Stimulated activated CD8-positive, alpha-beta memory T cell treated with anti-CD3 and anti-CD28 coated beads, Interleukin-7, amount 100 ng/mL, for 4 hours (primary cell): Measurements from ENCODE around the gene FHL2.
A peak's percentile ranks its signal among the peaks of the same experiment; 100 is the strongest.
"Not testable (repeated sequence)": the region's sequence is repeated elsewhere in the genome, so short reads cannot be mapped to it uniquely, and the experiment has no call there.

Experiments
- DNase-seq, 2 donors: peaks; one replicate each; pipeline ENCODE4 v3.0.0-alpha.2; 2020; ENCODE audit warnings: low read depth in 2 of 2

FHL2 gene

DNA sequence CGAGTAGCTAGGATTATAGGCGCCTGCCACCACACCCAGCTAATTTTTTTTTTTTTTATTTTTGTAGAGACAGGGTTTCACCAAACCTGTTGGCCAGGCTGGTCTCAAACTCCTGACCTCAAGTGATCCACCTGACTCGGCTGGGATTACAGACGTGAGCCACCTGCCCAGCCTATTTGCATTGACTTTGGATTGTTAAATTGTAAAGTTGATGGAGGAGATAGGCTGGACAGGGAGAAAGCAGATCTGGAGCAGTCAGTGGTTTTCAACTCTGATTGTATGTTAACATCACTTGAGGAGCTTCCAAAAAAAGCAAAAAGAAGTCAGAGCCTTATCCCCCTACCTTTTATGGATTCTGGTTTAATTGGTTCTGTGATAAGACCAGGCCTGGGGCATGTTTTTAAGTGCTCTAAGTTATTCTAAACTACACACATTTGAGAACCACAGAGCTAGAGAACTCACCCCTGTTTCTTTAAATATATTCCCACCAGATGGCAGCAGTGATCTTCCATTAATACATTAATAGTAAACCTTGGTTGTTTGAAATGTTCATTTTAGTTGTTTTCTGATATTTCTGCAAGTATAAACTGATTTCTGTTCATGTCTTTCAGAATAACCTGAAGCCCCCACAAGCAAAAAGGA lies 54.0 kb downstream of the FHL2 start:
- DNase-seq, result no peak

DNA sequence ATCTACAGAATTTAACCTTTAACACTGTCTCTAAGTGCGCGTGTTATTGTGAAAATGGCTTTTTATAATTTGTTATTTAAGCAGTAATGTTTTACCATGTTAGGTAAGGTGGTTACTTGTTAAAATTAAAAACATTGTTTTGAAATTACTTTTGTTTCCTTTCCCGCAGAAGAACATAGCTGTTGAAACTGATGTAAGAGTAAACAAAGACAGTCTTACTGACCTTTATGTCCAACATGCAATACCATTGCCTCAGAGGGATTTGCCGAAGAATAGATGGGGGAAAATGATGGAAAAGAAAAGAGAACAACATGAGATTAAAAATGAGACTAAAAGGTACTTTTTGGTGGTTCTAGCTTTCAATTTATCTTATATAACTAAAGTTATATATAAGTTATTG lies 59.4 kb downstream of the FHL2 start:
- no peak for DNase-seq

DNA sequence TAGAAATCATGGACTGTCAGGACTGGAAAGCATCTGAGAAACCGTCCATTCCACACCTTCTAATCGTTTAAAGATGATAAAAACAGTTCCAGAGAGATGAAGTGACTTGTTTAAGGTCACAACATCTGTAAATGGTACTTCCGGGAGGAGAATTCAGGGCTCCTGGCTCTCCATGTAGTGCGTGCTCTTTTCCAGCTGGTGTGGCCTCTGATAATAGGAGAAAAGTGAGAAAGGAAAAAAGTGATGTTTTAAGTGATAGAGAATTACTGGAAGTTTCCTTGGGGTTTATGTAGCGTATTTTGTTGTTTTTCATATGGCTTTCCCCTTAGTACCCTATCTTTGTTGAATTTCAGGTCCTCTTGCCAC lies 60.8 kb downstream of the FHL2 start:
- no peak for DNase-seq

DNA sequence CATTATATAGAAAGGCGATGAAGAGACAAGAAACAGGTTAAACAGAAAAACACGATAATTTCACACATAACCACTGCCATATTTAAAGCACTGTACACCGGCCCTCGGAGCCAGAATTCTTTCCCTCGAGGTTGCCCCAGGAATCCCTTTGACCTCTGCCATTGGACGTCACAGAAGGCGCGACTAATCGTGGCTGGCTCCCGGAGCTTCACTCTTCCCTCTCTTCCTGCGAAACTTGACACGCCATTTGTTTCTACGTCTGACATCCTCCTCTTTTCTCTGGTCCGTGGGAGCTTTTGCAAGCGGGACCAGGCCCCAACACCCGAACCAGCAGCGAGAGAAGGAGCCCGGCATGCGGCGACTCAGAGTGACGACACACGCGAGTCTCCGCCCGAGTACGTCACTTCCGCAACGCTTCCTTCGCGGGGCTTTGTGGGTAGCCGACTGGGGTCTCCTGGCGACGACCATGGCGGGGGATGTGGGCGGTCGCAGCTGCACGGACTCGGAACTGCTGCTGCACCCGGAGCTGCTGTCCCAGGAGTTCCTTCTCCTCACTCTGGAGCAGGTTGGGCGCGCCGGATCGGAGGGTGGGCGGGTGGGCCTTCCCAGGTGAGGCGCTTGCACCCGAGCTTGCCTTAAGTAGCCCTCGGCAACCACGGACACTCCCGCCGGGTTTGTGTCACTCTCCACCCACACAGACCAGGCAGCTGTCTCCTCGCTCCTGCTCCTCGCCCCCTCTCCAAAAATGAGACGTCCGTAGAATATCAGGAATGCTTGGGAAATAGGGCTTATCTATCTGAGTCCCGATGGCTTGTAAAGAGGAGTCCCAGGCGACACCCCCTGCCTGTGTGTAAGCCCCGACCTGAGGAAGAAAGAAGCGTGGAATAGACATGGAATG lies 61.5 kb downstream of the FHL2 start, which contains the start of gene C2orf49:
Gene C2orf49, plus strand, starts transcription at position 419 of the 898 bp plus-strand sequence. Its CDS starts 48 bp downstream, at position 467.
- peak; percentile 82 to 85 for DNase-seq

DNA sequence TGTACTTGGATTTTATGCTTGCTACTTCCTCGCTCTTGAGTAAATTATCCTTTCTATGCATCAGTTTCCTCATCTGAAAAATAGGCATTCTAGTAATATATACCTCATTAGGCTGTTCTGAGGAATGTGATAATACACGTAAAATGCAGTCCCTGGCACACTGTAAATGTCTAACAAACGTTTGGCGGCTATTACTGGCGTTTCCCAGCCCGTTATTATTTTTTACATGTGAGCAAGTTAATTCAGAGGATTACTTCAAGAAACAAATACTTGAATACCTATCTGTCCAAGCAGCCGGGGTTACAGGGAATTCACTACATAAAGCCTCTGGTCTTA lies 62.1 kb downstream of the FHL2 start:
- no peak for DNase-seq

DNA sequence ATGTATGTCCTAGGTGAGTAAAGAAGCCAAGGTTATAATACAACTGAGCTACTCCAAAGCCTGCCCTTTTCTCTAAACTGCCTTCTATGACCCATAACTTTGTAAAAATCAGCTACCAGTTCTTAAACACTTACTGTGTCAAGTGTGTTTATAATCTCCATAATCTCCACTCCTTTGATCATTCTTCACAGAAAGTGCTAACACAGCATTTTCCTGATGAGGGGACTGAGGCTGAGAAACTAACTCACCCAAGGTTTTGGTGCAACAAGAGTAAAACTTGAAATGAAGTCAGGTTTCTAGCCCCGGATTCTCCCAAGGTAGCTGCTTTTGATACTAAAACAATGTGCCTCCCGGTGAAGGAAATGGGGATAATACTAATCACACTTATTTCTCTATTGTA lies 63.4 kb downstream of the FHL2 start:
- DNase-seq, result no peak

DNA sequence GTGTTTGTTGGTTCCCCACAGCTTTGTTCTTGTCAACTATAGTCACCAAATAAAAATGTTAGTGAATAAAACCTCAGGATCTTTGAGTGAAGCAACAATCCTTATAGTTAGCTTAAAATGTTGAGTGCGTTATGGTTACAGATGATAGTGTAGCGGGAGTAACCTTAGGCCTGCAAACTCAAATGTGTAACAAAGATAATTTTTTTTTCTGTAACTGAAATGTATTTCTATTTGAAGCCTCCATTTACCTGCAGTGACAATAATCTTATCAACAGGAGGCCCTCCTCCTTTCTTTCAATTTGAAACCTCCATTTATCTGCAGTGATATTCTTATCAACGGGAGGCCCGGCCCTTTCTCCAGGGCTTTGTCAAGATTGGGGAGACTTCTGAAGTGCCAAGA lies 64.6 kb downstream of the FHL2 start:
- no peak for DNase-seq

DNA sequence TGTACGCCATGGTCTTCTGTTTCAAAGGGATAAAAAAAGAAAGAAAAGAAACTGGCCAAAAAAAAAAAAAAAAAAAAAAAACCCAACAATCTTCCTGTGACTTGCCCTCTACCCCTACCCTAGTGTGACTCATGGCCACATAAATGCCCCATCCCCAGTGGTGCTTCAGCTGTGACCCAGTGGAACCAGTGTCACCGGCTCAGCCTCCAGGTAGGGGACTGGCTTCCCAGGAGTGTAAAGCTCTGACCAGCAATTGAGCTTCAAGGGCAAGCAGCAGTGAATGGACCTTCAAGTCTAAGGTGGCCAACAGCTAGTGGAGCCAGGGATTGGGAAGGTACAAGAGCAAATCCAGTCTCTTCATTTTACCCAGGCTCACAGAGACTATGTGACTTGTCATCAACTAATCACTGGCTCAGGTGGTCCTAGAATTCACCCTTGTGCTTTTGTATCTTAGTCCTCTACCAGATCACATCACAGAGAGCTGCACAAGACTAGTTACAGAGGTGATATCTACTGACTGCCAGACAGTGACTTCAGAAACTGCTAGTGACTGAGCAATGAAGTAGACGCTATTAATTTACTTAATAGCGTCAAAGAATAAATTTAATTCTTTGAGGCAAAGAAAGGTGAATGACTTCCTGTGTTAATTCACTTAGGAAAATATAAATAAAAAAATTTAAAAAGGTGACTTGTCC lies 68.0 kb downstream of the FHL2 start:
- DNase-seq, result no peak

DNA sequence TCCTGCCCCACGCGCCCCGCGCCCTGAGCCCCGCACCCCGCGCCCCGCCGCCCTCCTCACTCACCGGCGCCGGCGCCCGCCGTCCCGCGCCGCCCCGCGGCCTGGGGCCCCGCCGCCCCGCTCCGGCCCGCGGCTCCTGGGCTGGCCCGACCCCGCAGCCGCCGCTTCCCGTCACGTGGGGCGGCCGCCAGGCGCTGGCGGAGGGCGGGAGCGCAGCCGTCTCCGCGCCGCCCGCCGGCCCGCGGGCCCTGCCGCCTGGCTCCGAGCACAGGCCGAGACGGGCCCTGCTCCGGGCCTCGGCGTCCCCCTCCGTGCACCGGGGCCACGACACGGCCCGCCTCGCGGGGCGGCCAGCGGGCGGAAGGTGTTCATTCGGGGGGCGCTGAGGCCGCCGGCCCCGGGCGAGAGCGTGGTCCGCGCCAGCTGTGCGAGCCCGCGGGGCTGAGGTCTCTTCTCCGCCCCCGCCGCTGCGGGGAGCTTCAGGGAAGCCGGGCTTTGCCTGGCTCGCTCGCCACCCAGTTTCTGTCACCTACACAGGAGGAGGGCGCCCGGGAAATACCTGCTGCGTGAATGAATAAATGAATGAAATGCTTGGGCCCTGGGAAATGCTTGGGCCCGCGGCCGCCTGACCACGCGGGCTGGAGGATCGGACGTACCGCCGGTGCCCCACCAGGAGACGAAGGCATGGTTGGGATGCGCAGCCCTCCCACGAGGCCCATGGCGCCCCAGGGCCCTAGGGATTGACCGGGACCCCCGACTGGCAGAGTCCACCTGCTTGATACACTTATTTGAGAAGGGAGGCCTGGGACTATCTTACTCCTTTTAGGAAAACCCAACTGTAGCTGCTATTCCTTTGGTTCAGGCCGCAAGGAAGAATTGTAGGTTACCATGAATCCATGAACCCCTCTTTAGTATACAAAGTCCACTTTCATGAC lies 69.0 kb downstream of the FHL2 start, which contains the start of gene TGFBRAP1:
Gene TGFBRAP1, minus strand, starts transcription at position 175 of the 935 bp plus-strand sequence. CDS start 21,434 bp downstream, outside the sequence.
- peak; percentile 5 to 51 for DNase-seq

DNA sequence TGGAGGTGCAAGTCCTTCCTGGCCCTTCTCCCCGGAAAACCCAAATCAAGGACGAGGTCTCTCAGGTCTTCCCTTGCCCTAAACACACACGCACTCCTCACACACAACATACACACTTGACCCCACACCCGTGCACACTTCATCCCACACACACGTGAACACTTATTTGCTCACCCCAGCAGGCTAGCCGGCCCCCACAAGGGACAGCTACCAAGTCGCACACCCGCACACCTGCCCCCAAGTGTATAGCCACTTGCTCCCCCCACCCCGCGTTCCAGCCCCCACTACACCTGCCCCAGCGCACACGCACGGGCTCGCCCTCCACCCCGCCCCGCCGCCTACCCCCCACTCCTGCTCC lies 69.7 kb downstream of the FHL2 start:
- DNase-seq, result no peak

DNA sequence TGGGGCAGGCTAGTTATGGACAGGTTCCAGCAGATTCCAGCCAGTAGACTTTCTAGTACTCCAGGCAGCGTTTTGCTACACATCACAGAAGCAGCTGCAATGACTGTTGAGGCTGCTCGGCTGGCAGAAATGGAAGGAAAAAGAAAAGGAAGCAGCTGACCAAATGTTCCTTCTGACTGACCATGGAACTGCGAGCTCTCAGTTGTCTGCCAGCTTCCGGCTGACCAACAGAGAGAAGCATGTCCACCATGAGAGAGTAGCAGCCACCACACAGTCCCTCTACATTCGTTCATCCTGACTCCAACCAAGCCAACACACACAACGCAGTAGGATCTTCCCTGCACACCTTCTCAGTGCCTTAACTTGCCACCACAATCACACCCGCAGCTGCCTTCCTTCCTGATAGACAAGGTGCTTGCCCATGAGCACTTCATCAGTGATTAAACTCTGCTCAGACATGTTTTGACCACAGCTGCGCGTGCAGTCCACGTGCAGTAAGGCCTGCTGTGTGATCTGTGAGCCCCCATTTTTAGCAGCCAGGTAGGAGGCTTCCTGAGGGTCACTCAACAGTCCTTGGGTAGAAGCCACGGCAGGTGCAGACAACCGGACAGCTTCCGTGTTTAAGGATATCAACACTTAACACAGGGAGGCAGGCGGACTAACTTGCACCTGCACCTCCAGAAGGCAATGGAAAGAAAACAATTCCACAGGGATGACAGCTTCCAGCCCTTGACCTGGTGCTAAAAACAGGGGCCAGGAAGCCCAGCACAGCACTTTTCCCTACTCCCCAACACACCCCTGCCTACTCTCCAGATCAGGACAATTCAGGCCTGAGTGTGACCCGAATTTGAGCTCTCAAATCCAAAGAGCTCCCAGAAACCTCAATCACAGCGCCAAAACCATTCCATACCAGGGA lies 70.3 kb downstream of the FHL2 start:
- peak in 1 of 2 donors; percentile 11 for DNase-seq

DNA sequence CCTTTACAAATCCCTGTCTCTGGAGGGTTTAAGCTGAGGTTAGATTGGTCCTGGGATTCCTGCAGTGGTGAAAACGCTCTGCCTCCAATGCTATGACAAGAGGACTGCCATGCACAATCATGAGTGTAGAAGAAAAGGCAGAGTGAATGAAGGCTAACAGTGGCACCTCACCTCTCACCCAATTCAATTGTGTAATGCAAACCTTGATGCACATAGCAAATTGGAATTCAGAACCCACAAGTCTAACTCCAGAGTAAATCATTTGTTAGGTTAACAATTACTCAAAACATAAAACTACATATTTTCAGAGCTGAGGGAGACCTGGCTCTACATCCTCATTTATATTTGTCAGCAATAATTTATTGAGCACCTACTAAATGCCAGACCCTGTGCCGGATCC lies 71.2 kb downstream of the FHL2 start:
- DNase-seq, result no peak

DNA sequence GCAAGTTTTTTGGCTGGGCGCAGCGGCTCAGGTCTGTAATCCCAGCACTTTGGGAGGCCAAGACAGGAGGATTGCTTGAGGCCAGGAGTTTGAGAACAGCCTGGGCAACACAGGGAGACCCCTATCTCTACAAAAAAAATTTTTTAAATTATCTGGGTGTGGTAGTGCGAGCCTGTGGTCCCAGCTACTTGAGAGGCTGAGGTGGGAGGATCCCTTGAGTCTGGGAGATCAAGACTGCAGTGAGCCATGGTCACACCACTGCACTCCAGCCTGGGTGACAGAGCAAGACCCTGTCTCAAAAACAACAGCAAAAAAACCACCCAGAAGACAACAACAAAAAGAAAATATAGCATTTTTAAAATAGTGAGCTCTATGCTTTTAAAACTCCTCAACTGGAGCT lies 71.6 kb downstream of the FHL2 start:
- not testable (repeated sequence) for DNase-seq

DNA sequence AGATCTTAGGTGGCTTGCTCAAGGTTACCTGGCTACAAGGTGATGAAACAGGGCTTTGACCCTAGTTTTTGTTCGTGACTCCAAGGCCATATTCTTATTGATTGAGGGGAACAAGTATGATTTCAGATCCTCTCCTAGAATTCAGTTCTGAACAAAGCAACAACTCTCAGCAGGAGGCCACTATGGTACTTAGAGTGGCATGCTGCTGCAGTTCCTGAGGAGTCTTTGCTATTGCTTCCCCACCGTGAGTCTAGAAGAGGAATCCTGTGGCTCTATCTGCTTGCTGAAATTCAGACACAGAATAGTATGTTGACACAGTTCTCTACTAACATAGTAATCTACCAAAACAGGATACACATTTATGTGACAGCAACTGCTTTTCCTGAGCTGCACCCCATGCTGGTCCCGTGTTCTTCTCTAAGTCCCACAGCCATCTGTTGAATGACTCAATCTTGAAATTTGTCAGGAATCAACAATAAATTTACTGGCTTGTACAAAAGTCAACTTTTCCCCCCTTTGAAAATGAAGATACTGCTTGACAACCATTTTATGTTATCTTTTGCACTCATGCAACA lies 73.4 kb downstream of the FHL2 start:
- no peak for DNase-seq

DNA sequence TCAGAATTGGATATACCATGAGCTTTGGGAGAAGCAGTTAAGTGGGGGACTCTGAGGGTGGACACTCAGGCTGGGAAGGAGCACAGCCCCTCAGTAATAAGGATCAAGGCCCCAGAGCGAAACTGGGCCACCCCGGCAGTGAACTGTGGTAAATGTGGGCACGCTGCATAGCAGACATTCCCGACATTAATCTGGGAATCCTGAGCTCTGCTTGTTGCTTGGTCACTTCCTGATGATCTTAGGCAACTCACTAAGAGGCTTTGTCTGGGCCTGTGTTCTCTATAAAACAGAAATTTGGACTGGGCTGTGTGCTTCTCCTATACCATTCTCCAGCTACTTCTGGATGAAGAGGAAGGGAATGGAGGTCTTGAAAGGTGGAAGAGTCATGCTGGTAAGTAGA lies 74.1 kb downstream of the FHL2 start:
- no peak for DNase-seq

DNA sequence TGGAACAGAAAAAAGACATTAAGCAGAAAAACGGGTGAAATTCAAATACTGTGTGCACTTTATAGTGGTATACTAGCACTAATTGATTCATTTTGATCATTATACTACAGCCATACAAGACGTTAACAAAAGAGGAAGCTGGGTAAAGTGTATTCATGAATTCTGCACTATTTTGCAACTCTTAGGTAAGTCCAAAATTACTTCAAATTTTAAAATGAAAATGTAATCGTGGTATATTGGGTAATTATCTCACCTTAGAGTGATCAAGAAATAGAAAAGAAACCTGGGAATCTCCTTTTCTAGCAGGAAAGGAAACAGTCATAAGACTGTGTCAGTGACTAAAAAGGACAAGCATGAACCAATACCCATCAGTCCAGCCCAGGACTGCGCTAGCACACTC lies 74.8 kb downstream of the FHL2 start:
- DNase-seq, result no peak

DNA sequence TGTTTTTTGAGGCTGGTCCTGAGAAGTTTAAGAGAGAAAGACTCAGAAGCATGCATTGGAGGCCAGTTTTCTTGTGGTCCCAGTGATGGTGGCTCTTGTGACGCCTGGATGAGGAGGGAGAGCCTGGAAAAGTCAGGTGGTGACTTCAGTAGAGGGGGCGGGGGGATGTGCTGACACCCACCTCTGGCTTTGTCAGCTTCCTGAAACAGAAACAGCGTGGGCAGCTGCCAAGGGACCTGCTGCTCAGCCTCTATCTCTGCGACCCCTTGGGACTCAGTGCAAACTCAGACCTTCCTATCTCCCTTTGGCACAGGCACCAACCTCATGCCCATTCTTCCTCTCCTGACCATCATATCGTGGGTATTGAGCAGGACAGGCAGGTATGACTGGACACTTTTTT lies 75.7 kb downstream of the FHL2 start:
- no peak for DNase-seq

DNA sequence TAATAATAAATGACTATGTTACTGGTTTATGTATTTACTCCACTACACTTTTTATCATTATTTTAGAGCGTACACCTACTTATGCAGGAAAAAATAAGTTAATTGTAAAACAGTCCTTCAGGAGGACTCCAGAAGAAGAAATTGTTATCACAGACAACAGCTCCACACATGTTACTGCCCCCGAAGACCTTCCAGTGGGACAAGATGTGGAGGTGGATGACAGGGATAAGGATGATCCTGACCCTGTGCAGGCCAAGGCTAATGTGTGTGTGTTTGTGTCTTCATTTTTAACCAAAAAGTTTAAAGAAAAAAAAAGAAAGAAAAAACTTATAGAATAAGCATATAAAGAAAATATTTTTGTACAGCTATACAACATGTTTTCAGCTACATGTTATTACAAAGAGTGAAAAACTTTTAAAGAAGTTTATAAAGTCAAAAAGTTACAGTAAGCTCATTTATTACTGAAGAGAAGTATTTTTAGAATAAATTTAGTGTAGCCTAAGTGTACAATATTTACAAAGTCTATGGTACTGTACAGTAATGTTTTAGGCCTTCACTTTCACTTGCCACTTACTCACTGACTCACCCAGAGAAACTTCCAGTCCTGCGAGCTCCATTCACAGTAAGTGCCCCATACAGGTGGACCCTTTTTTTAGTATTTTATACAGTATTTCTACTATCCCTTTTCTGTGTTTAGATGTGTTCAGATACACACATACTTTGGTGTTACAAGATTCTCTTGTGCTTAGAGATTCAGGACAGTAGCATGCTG lies 76.8 kb downstream of the FHL2 start:
- no peak for DNase-seq

DNA sequence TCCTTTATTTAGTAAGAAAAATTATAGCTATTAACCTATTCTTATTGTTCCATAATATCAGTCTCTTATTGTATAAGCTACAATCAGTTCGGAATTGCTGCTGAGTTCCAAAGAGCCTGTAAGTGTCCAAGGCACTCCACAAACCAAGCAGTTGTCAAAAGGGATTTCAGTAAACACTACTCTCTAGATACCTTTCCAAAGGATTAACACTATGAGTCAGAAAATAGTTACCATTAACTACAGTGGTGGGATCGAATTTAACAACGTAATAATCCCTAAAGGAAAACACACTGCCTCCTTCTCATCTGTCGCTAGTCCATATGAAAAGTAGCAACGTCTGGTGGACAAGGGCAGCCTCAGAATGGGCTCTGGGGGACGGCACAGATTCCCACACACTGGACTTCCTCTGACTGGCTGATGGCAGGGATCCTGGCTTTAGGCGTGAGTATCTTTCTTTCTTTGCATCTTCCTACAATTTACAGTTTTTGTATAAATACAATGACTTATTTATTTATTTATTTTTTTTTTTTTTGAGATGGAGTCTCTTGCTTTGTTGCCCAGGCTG lies 78.1 kb downstream of the FHL2 start:
- DNase-seq, result no peak
